ENCODE data around the gene CREB3L2.
"Not testable (repeated sequence)": the region's sequence is repeated elsewhere in the genome, so short reads cannot be mapped to it uniquely, and the experiment has no call there.

CREB3L2 gene

DNA sequence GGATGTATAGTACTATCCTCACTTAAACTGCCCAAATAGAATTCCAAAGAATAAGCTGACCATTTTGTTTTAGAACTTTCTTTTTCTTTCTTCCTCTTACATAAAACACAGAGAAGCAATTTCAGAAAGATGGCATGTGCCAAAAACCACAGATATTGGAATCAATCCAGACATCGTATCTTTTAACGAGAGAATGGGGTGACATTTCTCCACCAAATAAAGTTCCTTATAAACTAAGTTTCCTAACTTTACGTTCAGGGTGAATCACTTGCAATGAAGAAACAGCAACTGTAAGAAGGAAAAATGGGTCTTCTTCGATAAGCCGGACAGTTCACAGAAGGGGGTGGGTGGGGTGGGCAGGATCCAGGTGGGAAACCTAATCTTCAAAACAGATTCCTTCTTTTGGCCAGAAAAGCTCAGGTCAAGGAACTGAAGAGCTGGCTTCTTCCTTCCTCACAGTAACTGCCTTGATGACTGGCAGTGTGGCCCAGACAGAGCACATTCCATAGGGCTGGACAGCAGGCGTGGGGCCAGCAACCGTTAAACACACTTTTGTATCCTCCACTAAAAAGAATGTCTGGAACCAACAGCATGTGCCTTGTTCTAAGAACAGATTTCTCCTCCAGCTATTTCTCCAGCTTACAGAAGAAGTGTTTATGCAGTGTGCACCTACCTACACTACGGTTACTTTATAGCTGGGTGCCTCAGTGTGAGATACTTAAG lies 31.5 kb downstream of the CREB3L2 start:
- no peak for DNase-seq (ENCODE audit: low read depth in 2 of 2, low spot score in 1 of 2)

DNA sequence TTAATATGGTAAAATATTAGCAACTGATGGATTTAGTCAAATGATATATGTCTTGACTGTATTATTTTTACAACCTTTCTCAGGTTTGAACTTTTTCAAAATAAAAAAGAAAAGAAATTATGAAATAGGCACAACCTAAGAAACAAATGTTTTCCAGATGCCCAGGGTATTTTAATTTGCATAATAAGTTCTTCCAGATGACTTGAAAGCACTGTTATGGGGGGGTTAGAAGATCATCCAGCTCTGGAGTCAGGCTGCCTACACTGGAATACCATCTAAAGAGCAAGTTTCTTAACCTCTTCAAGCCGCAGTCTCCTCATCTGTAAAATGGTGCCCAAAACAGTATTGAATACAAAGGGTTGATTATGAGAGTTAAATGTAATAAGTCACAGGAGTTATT lies 32.1 kb downstream of the CREB3L2 start:
- no peak for DNase-seq (ENCODE audit: low read depth in 2 of 2, low spot score in 1 of 2)

DNA sequence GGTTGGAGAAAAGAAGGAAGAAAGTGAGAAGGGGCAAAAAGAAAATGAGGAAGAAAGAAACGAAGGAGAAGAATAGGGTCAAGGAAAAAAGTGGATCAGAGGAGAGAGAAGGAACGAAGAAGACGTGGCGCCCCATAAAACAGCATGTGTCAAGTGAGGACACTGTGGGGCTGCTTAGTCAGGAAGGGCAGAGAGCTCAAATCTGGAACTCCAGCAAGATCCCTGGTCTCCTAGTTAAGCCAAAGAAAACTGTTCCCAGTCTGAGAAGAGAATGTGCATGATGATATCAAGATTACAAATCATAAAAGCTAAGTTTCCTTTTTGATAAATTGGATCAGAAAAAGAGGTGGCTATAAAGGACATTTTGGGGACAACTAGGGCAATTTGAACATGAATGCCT lies 33.0 kb downstream of the CREB3L2 start:
- DNase-seq (ENCODE audit: low read depth in 2 of 2, low spot score in 1 of 2) = no peak

DNA sequence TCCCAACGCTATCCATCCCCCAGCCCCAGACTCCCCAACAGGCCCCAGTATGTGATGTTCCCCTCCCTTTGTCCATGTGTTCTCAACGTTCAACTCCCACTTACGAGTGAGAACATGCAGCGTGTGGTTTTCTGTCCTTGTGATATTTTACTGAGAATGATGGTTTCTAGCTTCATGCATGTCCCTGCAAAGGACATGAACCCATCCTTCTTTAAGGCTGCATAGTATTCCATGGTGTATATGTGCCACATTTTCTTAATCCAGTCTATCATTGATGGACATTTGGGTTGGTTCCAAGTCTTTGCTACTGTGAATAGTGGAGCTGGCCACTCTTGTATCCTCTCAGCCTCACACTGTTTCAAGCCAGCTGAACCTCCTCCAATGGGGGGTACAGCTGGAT lies 33.5 kb downstream of the CREB3L2 start:
- DNase-seq (ENCODE audit: low read depth in 2 of 2, low spot score in 1 of 2) = not testable (repeated sequence)

DNA sequence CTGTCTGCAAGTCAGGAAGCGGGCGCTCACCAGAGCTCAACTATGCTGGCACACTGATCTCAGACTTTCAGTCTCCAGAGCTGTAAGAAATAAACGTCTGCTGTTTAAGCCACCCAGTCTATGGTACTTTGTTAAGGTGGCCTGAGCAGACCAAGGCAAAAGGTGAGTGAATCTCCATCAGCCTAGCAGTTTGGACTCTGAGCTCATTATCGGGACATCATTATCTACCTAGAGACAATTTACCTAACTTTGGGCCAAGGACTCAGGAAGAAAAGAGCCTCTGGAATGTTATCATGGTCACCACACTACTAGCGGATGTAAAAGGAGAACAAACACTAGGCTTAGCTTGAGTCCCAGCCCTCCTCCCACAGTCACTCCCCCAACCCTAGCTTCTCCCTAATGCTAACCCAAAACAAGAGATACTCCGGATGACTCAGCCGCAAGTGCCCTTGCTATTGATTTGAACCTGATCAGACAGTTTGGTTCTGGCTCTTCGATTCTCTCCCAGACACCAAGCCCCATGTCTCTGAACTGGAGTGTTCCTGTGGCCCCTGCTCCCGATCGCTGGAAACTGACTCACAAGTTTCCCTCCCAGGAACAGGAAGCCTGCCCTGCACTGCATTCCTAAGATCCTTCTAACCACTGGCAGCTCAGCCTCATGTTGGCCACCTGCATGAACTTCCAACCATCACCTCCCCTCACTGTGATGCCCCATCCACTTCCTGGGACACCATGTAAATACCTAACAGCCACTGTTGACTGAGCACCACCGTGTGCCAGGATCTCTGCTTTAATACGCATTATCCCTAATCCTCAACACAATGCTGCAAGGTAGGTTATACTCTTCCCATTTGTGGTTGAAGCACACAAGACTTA lies 34.5 kb downstream of the CREB3L2 start:
- no peak for DNase-seq (ENCODE audit: low read depth in 2 of 2, low spot score in 1 of 2)

DNA sequence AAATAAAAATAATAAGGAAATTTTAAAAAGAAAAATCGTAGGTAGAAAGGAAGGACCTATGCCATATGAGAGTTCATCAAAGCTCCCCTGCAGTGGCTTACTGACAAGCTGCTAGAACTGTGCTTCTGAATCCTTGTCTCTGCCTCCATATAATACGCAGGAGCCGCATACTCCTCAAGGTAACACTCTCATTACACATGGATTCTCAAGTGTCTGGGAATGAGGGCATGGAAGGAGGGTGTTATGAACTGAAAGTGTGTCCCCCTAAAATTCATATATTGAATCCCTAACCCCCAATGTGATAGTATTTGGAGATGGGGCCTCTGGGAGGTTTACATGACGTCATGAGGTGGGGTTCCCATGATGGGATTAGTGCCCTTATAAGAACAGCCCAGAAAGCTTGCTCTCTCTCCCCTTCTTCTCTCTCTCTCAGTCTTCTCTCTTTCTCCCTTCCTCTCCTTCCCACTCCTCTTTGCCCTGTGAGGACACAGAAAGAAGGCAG lies 35.2 kb downstream of the CREB3L2 start:
- no peak for DNase-seq (ENCODE audit: low read depth in 2 of 2, low spot score in 1 of 2)

DNA sequence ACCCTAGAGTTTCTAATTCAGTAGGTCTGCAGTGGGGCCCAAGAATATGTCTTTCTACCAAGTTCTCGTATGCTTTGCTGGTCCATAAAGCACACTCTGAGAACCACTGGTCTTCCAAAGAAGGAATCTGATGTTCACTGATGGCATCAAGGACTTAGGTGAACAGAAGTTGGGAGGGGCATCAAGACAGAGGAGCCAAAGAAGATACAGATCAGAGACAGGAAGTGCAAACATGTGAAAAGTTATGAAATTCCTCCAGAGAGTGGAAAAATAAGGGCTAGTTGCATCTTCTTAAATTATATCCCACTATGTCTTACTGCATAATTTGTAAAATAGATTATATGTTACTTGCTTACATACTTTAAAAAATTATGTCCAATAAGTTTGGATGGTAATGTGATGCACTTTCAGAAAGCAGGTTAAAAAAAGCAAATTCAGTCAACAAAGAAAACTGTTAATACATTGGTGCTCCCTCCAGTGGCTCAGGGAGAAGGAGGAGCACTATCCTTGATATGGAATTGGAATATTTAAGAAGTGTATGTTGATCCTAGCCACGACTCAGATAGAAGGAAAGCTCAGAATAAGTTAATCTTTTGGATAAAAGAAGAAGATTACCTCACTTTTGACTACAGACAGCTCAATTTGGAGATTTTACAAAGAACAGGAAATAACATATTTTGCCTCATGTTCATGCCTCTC lies 35.8 kb downstream of the CREB3L2 start:
- no peak for DNase-seq (ENCODE audit: low read depth in 2 of 2, low spot score in 1 of 2)

DNA sequence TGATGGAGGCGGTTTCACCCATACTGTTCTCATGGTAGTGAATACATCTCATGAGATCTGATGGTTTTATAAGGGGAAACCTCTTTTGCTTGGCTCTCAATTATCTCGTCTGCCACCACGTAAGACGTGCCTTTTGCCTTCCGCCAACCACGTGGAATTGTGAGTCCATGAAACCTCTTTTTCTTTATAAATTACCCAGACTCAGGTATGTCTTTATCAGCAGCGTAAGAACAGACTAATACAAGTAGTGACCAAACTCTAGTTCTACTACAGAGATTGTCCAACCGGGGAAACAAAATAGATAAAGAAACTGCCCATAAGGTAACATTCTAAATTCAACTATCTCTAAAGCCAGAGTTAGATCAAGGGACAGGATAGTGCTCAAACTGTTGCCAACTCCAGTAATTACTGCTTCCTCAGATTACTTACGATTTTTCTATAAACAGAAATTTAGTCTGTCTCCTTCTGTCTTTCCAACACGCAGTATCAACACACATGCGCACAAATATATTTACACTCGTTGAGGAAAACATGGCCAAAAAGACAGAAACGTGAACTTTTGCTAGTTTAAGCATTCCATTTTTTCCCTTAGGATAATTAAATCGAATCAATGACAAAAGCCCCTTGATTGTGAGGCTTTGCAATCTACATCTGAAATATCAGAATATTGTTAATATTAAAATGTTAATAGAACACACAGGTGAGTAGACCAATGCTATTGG lies 36.9 kb downstream of the CREB3L2 start:
- no peak for DNase-seq (ENCODE audit: low read depth in 2 of 2, low spot score in 1 of 2)

DNA sequence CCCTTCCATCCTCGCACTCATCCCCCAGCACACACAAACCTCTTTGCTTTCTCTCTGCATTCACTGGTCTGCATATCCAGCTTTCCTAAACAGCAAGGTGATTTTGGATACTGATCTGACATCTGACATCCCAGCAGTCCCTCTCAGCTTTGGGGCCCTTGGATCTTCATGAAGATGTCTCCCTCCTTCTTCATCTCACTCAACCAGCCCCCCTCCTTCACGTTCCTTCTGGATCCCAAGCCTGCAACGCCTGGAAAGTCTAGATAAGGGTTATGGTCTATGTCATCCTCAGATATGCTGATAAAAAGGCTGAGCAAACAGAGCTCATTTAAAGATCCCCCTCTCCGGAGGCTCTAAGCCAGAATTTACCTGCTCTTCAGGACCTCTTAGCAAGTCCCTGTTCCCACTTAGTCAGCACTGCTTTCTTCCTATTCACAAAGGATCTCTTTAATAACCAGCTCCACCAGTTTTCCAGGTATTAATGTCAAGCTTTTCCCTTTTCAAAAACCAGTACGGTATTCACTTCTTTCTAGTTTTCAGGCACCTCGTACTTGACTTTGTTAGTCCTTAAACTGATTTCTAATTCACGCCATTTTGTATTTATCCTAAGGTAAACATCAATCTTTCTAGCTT lies 38.9 kb downstream of the CREB3L2 start:
- DNase-seq (ENCODE audit: low read depth in 2 of 2, low spot score in 1 of 2) = no peak

DNA sequence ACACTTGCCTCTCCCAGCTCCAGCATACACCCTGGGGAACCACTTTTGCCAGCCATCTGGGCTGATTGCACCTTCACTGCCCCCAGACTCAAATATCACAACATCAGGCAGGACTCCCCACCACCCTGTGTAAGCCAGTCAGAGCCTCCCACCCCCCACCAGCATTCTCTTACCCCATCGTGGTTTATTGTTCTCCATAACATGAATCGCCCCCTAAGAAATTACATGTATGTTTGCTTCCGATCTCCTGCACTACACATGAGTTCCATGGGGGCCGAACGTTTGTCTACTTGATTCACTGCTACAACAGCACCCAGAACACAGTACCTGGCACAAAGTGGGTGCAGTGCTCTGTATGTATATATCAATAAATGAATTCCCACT lies 39.4 kb downstream of the CREB3L2 start:
- no peak for DNase-seq (ENCODE audit: low read depth in 2 of 2, low spot score in 1 of 2)

DNA sequence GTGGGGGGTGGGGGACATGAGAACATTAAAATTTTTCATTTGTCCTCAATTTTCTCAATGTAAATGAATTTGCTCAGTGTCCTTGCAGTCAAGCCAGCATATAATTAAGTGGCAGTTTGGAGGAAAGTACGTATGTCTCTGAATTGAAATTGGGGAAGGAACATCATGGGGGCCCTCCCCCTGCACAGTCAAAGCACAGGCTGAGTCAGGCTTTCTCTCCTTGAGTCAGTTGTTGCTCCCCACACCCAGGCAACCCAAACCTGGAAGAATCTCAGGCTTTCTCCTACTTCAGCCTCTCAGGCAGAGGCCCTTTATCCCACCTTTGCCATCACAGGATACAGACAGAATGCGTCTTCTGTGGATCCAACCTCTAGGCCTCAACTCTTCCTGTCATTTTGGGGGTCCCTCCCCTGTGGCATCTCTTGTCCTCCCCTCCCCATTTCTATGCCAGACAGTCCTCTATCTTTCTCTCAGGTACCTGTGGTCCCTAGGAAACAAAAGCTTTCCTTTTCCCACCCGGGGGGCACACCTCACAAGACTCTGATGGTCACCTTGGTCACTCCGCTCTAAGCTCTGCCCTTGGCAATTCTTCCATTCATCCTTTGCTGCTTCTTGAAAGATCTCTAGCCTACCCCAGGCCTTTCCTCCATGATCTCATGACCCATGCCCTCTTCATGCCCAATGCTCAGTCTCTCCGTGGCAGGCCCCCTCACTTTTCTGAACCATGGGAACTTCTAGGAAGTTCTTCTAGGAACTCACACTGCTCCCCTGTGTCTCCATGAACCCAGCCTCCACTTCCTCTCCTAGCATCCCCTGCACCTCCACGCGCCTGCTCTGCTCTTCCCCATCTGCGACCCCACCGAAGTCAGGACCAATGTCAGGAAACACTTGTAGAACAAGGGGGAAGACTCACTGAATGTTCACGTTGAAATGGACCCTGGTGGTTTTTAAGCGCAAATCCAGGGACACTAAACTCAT lies 40.4 kb downstream of the CREB3L2 start:
- no peak for DNase-seq (ENCODE audit: low read depth in 2 of 2, low spot score in 1 of 2)

DNA sequence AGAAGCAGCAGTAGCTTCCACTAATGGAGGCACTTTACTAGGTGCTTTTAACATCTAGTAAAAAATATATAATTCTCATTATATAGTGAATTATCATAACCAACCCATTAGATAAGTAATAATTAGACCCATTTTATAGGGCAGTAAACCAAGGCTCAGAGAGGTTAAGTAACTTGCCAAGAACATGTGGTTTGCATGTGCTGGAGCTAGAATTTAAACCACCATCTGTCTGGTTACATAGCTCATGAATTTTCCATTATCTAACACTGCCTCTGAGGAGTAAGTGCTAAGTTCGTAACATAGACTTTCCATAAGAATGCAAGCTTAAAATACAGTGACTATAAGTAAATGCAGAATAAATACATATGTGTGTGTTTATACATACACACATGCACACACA lies 41.9 kb downstream of the CREB3L2 start:
- no peak for DNase-seq (ENCODE audit: low read depth in 2 of 2, low spot score in 1 of 2)

DNA sequence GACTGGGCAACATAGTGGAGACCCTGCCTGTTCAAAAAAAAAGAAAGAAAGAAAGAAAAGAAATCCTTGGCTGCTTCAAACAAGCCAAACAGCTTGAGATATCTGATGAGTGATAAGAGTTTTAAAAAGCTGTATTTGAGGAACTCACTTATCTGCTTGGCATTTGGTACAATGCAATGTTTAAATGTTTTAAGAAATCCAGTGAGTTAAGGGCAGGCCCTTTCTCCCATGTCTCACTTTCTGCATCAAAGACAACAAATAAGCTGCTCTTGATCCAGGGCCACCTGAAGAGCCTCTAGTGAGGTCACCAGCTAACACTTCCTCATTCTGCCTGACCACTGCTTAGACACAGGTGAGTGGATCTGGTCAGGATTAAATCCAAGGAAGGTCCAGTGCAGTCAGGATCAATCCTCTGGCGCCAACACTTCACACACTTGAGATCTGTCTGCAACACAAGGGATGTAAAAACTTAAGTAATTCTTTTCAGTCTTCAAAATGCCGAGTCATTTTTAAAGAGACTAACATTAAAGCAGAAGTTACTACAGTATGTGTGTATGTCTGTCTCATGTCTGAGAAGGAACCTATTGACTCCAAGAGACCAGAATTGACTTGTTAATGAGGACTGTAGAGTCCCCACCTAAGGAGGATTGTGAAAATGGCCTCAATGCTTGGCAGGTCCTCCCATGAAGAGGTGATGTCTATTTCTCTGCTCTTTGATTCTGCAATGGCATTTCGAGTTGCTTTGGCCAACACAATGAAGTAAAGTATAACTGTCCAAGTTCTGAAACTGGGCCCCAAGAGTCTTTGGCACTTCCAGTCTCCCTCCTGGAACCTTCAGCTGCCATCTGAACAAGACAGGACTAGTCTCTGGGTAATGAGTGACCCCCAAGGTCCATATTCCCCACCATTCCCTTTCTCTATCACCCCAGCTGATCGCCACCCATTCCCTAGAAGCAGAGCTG lies 43.1 kb downstream of the CREB3L2 start:
- DNase-seq (ENCODE audit: low read depth in 2 of 2, low spot score in 1 of 2) = no peak

DNA sequence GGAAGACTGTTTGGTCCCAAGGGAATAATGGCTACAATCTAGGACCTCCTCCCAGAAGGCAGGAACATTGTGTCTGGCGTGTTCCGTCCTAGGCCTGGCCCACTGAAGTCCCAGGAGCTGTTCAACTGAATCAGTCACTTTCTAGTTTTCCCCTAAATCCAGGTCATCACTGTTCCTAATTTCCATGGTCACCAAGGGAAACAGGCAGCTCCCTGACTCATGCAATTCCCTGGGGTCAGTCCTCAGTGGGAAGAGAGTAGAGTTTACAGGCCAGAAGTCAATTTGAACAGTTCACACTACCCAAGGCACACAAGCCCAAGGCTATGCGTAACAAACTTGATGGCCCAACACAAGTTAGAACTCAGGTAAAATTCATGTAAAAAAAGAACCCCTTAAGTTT lies 44.0 kb downstream of the CREB3L2 start:
- DNase-seq (ENCODE audit: low read depth in 2 of 2, low spot score in 1 of 2) = no peak

DNA sequence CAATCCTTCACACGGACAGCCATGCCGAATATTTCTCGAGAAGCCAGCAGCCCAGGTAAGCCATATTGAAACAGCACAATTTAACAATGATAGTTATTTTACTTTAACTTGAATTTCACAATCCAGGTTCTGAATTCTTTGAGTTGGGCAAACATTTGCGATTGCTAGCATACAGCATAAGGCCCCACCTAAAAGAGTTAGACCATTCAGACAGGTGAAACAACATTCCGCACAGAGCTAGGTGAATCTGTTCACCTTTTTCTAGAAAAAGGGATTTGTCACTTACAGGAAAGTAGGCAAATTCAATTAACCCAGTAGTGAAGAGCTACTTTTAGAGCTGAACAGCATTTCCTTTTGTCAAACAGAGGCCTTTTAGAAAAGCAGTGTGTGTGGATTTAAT lies 45.3 kb downstream of the CREB3L2 start:
- DNase-seq (ENCODE audit: low read depth in 2 of 2, low spot score in 1 of 2) = no peak

DNA sequence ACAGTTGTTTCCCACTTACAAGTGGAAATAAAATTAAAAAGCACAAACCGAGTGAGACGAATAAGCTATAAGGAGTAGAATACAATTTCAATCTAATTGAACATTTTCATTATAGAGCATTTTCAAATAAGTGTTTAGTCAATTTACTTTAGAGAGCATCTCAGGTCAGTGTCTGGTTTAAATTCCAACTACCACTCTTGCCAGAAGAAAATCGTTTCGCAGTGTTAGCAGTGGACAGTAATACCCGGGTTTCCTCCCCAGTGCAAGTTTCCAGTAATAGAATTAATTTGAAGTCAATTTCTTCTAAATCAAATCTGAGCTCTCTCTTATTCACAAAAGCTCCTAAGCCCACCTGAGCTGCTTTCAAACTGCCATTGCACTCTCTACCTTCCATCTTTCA lies 45.7 kb downstream of the CREB3L2 start:
- DNase-seq (ENCODE audit: low read depth in 2 of 2, low spot score in 1 of 2) = no peak

DNA sequence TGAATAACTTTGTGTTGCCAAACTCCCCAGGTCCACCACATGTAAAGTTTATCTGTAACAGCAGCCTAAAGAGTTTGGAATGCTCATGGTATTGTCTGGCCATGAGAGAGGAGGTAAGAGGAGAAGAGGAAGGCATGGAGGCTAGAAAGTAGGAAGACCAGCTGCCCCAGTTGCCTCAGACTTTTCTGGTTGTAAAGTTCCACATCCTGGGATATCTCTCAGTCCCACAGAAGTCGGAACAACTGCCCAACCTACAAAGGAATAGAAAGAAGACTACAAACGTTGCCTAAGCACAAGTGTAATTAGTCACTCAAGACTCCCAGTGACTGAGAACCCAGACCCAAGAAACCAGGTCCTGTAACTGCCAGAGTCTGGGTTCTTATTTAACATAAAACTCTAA lies 47.3 kb downstream of the CREB3L2 start:
- no peak for DNase-seq (ENCODE audit: low read depth in 2 of 2, low spot score in 1 of 2)

Measured in stimulated activated CD8-positive, alpha-beta memory T cell treated with anti-CD3 and anti-CD28 coated beads, Interleukin-4, amount 100 ng/mL, for 1 hour (primary cell).